Measurements from ENCODE around the gene UBE2Q1. TPM values are rescaled to one million over a fixed set of nuclear protein-coding genes. Genes with fewer than 3 reads are reported as not detected.
A peak's percentile ranks its signal among the peaks of the same experiment; 100 is the strongest.

The UBE2Q1 gene
- total and polyA plus RNA-seq, 8 donors: 20.4 to 137 (median 28.5) TPM

GRCh38 chr1:154575147-154575927 is 16.9 kb upstream of the UBE2Q1 start:
- 71 to 78% (median 76%) methylated on average over 10 of the region's 10 CpGs for WGBS, 5 donors

GRCh38 chr1:154574716-154575115 is 16.3 kb upstream of the UBE2Q1 start:
- H3K27me3 ChIP-seq: peaks cover 0 to 1% (median 0%) of the 10 kb centered on the region in 3 donors
- H3K9me3 ChIP-seq: no peaks in the 10 kb centered on the region
- H3K4me1 ChIP-seq: peaks cover 0 to 3% (median 0%) of the 10 kb centered on the region in 4 donors
- H3K36me3 ChIP-seq: peaks cover 0 to 22% (median 18%) of the 10 kb centered on the region in 4 donors
- WGBS, 5 donors: 10 to 21% (median 18%) methylated on average over 6 to 7 of the region's 7 CpGs
- TF ChIP-seq CTCF (IDR thresholded peaks at IDR 0.05) (no peak), POLR2AphosphoS5 (IDR thresholded peaks at IDR 0.05) (no peak), EP300 (IDR thresholded peaks at IDR 0.05) (no peak), POLR2A (IDR thresholded peaks at IDR 0.05) (no peak)
- intact Hi-C loops (cut with DNase I; ENCODE audit: low total_unique reads): no loop called here
- peak in 1 of 2 donors; percentile 61 for DNase-seq
- H3K4me3 ChIP-seq: no peak overlapping the region
- H3K27ac ChIP-seq: no peak overlapping the region

More at GRCh38 chr1:154575147-154575927, 16.9 kb upstream of the UBE2Q1 start:
- Histone ChIP-seq H3K27me3 (no peaks in the 10 kb centered on the region), H3K4me1 (peaks cover 0 to 3% (median 0%) of the 10 kb centered on the region in 4 donors), H3K36me3 (peaks cover 6 to 29% (median 24%) of the 10 kb centered on the region in 4 donors), H3K4me3 (no peak overlapping the region), H3K9me3 (no peaks in the 10 kb centered on the region), H3K27ac (no peak overlapping the region)
- intact Hi-C loops (cut with DNase I; ENCODE audit: low total_unique reads): no loop called here
- TF ChIP-seq POLR2AphosphoS5 (IDR thresholded peaks at IDR 0.05) (no peak), POLR2A (IDR thresholded peaks at IDR 0.05) (no peak), CTCF (IDR thresholded peaks at IDR 0.05) (no peak), EP300 (IDR thresholded peaks at IDR 0.05) (no peak)
- no peak for DNase-seq

- WGBS, 5 donors: 66 to 80% (median 78%) methylated on average over 3 of the region's 3 CpGs
- no peaks in the 10 kb centered on the region for H3K9me3 ChIP-seq
- DNase-seq: no peak
- H3K36me3 ChIP-seq: peaks cover 0 to 7% (median 2%) of the 10 kb centered on the region in 4 donors
- H3K27ac ChIP-seq: no peak overlapping the region
- TF ChIP-seq POLR2A (IDR thresholded peaks at IDR 0.05) (no peak), CTCF (IDR thresholded peaks at IDR 0.05) (no peak), POLR2AphosphoS5 (IDR thresholded peaks at IDR 0.05) (no peak), EP300 (IDR thresholded peaks at IDR 0.05) (no peak)
- intact Hi-C loops (cut with DNase I; ENCODE audit: low total_unique reads): no loop called here
- H3K27me3 ChIP-seq: peaks cover 0 to 17% (median 0%) of the 10 kb centered on the region in 3 donors
- H3K4me1 ChIP-seq: peaks cover 2 to 5% (median 3%) of the 10 kb centered on the region in 4 donors
- no peak overlapping the region for H3K4me3 ChIP-seq
These were observed 14.7 kb upstream of the UBE2Q1 start for GRCh38 chr1:154573168-154573510.

- Histone ChIP-seq H3K4me3 (no peak overlapping the region), H3K36me3 (peaks cover 0 to 2% (median 0%) of the 10 kb centered on the region in 4 donors), H3K27me3 (peaks cover 0 to 22% (median 5%) of the 10 kb centered on the region in 3 donors), H3K4me1 (peaks cover 7 to 9% (median 8%) of the 10 kb centered on the region in 4 donors), H3K27ac (no peak overlapping the region), H3K9me3 (no peaks in the 10 kb centered on the region)
- no peak for DNase-seq
- WGBS, 5 donors: 68 to 76% (median 71%) methylated on average over 10 of the region's 10 CpGs
- no peak for TF ChIP-seq POLR2A (IDR thresholded peaks at IDR 0.05)
- no peak for TF ChIP-seq POLR2AphosphoS5 (IDR thresholded peaks at IDR 0.05)
- no peak for TF ChIP-seq CTCF (IDR thresholded peaks at IDR 0.05)
- TF ChIP-seq EP300 (IDR thresholded peaks at IDR 0.05): no peak
- intact Hi-C loops (cut with DNase I; ENCODE audit: low total_unique reads): no loop called here
These were observed 14.2 kb upstream of the UBE2Q1 start for GRCh38 chr1:154572468-154573167.
